NOMO-1 treated with DMSO at 0.1 percent for 48 hours (cell line): ENCODE data around the gene OSBPL10.
A peak's percentile ranks its signal among the peaks of the same experiment; 100 is the strongest.
"Not testable (repeated sequence)": the region's sequence is repeated elsewhere in the genome, so short reads cannot be mapped to it uniquely, and the experiment has no call there.

Source experiments
- DNase-seq: peaks from one replicate; lab custom pipeline; 2025; ENCODE audit not compliant: unreplicated experiment; lab: John Stamatoyannopoulos, UW

OSBPL10 gene

DNA sequence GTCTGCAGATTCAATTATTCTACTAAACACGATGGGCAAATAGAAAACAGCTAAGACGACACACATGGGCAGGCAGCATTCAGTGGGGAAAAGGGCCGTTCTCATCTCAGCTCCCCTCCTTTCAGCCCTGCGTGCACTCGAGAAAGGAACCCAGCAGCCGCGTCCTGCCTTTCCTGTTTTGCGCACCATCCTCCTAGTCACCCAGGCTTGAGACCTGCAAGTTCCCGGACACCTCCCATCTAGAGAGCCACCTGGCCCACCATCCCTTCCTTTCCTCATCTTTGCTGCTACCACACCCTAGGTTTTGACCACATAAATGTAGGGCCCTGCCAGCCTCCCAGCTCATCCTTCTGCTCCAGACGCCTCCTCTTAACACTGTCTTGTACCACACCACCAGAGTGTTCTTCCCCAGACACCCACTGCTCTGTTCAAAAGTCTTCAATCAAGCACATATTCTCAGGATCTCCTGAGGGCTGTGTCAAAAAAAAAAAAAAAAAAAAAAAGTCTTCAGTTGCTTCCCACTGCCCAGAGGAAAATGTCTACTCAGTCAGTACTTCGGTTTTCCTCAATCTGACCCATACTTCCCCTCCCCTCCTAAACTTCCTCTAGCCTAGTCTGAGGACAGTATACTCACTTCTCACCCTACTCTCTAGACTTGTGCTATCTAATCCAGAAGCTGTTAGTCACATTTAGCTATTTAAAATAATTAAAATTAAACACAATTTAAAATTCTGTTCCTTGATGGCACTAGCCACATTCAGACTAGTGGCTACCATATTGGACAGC is 266.4 kb downstream of the OSBPL10 start:
- no peak for DNase-seq

DNA sequence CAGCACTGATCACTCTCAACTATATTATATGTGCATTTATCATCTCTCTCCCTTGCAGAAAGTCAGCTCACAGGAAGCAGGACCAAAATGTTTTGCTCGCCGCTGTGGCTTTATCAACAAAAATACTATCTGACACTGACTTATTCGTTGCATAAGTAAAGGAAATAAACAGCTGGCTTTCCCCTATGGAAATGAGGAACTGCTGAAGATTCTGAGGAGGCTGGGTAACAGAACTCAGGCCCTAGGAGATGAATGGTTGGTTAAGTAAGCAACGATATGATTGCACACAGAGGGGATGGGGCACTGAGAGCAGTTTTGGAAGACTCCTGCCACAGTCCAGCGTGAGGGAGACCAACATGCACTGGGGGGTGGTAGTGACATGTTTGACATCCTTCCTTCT is 267.2 kb downstream of the OSBPL10 start:
- peak; percentile 47 for DNase-seq

DNA sequence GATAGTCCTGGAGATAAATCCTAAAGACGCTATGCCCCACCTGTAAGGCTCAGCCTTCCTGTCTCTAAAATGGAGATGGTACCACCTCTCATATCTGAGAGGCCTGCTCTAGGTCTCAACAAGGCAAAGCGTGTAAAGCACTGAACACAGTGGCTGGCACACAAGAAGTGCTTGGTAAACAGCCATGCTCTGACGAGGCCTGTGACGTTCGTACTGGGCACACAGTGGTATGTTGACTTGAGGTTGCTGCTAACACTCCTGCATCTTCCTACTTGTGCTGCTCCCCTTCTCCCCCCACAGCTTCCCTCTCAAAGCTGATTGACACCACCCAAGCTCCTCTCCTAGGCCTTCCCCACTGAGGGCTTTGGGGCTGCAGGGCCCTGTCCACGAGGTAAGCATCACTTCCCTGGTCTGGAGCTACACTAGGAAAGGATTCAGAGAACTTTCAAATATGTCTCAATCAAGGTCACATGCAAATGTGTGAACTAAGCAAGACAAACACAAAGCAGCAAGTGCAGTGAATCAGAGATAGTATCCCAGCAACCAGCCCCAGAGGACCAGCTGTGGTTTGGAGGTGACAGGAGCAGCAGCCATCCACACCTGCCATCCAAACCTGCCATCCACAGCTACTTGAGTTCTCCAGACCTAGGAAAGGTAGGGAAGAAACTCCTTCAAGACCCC is 270.8 kb downstream of the OSBPL10 start:
- no peak for DNase-seq

DNA sequence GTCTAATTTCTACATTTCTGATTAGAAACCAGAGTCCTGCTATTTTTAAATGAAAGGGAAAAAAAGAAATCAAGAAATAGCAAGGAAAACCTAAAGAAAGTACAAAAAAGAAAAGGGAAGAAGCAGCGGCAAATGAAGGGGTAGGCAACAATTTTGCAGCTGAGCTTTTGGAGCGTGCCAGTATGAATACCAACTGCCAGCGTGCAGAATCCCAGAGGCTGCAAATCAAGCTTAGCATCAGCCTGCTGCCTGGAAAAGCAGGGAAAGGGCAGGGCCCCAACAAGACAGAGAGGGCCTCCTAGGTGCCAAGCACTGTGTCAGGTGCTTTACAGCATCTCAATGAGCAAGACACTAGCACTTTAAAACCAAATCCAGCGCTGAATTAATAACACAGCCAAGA is 271.5 kb downstream of the OSBPL10 start:
- DNase-seq = no peak

DNA sequence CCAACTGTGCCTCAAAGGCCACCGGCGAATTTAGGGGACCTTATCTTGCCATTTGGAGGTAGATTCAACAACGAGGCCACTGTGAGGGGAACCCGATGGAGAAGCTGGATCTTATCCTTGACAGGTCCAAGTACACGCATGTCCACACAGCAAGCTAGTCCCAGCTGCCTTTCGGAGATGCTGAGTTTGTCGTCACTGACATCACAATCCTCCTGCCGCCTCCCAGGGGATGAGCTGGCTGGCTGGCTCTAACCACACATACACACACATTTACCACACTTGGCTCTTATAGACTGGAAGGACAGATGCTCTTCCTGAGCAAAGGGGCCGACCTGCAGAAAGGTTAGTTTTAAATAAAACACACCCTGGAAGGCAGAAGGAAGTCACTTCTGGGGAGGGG is 272.1 kb downstream of the OSBPL10 start:
- no peak for DNase-seq

DNA sequence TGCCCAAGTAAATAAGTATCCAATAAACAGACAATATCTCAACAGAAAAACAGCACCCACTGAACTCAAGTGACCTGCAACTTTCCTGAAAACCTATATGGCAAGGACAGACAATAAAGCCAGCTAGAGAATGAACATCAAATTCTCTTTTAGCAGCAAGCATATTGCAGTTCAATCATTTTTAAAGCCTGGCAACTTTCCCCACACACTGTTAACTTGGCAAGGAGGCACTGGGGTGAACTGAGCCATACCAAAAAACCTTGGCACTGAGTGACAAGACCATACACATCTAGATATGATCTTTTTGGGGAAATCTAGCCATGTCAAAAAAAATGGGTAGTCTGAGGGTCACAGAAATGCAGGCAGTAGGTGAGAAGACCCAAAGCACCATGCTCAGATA is 273.8 kb downstream of the OSBPL10 start:
- no peak for DNase-seq

DNA sequence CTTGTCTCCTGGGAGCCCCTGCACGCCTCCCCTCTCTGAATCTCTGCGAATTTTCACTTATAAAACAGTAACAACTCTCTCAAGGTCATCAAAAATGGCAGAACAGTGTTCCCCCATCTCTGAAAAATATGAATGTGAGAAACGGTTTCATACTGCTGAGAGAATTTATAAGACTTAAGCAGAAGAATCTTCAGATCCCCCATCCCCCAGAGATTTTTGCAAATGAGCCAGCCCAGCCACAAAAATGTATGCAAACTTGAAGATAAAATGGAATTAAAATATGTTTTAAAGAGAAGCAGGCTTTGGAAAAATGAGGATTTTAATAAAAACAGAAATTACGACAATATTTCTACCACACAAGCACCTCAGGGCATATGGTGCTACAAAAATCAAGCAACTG is 275.3 kb downstream of the OSBPL10 start:
- DNase-seq = no peak

DNA sequence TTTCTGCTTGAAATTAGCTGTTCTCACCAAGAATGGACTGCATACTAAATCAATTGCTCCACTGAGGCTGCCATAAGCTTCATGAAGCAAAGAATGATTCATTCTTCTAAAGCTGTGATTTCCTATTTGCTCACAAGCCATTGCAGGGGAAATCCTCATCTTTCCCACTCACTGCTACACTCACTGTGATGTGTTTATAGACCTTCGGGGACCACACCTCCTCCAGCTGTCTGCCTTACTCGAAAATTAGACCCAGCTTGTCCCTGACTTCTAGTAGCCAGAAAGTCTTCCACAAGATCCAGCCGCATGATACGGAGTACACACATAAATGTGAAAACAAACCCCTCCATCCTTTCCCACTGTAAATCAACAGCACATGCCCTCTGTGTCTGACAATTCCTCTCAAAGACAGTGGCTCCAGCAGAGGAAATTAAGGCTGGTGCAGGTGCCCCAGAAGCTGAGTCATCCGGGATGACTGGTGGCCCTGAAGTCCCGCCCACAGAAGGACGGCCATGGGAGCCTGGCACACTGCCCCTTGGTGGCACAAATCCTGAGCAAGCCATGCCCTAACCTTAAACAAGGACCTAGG is 276.4 kb downstream of the OSBPL10 start:
- DNase-seq = no peak

DNA sequence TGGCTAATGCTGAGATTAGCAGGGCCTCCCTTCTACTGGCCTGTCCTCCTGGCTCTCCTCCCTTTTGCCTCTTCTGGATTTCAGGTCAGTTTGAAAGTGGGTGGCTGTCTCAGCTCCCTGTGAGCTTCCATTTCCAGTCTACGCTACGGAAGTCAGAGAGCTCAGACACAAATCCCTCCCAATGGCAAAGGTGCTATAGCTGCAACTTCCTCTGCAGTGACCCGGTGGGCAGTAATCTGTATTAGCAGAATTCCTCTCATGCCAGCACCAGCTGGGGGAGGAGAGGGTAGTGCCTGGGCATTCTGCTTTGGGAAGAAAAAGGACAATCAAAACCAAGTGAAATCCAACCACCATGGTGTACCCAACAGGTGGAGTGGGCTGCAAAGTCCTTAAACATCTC is 276.9 kb downstream of the OSBPL10 start:
- DNase-seq = no peak

DNA sequence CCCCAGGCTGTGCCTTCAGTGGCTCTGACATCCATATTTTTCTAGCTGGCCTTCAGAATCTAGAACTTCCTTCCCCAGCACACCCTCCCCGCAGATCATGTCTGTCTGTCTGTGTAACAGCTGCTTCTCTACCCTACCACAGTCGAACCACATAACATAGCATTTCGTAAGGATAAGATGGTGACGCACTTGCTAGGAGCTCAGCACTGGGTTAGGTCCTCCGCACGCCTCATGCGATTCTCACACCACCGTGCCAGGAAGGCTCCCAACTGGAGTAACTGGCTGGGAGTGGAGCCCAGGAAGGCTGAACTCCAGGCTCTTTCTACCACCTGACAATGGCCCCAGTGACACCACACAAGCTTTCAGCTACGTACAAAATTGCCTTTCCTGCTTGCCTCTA is 279.8 kb downstream of the OSBPL10 start:
- DNase-seq = no peak

DNA sequence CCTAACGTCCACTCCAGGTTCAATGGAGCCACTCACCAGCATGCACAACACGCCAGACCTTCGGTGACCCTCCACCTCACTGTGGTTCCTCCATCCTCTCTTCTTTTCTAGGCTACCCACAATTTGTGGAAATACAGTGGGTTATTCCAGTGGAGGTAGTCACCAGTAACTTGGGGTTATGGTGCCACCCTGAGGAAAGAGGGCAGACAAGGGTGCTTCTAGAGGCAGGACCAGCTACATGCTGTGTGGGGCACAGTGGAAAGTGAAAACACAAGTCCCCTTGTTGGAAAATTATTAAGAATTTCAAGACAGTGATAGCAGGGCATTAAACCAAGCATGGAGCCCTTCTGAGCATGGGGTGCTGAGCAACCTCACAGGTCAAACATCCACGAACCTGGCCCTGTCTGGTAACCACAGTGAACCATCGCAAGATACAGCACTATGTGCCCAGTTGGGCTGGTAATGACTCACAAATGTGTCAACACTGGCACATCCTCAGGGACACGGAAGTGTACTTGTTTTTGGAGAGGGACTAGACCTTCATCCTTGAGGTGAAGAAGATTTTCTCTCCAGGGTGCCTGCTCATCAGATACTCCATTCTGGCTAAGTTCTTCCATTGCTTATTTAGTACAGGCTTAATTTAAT is 281.6 kb downstream of the OSBPL10 start:
- no peak for DNase-seq

DNA sequence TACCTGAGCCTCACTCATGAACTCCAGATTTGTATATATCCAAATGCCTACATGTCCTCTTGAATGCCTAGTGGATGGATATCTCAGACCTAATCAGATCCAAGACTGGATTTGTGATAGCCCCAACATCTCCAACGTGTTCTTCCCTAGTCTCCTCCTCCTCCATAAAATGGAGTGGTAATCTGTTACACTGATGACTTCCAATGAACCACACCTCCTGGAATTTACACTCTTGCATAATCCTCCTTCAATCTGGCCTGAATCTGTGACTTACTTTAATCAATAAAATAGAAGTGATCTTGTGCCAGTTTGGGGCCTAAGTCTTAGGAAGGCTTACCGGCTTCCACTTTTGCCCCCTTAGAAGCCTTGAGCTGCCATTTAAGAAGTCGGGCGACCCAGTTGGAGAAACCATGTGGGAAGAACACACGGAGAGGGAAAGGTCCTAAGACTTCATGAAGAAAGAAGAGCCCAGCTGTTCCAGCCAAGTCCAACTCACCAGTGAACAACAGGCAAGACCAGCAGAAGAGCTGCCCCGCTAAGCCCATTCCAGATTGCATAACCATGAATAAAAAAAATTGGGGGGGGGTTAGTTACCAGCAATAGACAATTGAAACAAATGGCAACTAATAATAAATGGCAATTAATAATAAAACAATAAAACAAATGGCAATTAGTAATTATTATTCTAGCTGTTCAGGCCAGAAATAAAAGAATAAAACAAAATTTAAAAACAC is 284.1 kb downstream of the OSBPL10 start:
- DNase-seq = no peak

DNA sequence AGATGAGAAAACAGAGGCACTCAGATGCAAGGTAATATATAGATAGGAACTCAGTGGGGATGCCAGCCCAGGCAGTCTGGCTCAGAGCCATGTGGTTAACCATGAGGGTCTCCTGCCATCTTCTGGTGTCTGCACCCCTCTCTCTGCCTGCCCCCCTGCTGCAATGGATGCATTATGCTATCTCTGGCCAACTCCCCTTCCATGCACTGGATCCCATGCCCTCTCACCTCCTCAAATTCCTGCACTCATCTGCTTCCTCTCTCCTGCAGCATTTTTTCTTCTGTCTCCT is 285.1 kb downstream of the OSBPL10 start:
- DNase-seq = no peak

DNA sequence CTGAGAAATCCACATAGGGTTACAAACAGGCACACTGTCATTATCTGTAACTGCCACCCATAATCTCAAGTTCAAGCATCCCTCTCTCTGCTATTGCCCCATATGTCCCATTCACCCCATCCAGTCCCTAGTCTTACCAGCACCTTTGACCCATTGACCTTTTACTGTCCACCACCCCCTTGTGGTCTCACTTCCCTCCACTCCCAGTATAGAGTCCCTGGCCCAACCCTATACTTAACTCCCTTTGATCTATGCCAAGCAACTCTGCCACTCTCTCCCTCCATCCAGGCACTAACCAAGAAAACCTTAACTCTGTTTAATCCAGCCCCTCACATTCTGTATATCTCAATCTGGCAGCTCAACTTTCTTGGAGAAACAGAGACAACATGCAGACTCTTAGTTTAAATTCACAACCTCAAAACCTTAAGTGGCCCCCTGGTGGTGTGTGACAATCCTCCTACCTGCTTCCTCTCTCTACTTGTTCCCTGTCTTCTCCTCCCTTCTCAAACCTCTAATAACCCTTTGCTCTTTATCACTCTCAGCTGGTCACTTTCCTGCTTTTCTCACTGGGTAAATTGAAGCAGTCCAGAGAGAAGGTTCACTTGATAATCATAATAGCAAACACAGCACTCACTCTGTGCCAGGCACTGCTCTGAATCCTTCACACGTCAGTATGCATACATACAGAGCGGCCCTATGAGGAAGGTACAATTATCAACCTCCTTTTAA is 285.6 kb downstream of the OSBPL10 start:
- no peak for DNase-seq

DNA sequence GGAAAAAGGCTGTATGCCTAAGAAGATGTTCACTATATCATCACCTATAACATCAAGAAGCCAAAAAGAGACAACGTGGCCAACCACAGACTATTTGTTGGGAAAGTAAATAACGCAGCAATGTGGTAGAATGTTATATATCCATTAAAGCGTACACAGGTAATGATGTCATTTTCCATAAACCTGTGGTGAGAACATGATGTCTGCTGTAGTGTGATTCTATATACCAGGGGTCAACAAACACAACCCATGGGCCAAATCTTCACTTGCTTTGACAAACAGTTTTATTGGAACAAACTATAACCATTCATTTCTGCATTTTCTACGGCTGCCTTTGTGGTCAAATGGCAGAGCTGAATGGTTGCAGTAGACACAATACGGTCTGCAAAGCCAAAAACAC is 287.7 kb downstream of the OSBPL10 start:
- DNase-seq = no peak

DNA sequence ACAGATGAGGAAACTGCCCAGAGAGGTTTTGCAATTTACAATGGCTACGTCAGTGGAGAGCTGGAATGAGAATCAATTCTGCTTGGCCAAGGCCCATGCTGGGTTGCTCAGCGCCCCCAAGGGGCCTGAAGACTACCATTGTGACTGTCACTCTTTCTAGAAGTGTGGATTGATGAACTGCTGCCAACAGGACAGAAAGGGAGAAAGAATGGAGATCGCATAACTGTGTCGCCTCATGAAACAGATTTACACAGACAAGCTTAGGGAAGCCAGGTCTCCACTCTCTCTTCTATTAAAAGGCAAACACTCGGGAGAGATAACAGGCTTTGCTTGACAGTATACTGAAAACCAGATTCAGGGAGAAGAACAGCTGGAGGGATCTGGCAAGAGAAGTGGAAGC is 288.3 kb downstream of the OSBPL10 start:
- DNase-seq = no peak

DNA sequence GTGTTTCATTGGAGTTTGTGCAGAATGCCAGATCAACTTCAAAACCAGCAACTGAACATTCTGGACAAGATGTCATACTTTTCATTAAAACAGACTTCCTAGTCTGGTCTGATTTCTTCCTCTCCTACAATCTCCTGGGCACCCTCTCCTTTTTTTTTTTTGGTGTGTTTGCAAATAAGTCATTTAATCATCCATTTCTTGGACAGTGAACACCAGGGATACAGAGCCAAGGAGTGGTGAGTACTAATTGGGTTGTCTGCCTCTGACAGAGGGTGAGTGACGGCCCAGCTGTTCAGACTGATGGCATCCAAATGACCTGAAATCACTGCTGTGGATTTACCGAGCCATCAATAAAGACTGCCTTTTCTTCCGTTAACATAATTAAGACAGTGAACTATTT is 290.3 kb downstream of the OSBPL10 start:
- no peak for DNase-seq

DNA sequence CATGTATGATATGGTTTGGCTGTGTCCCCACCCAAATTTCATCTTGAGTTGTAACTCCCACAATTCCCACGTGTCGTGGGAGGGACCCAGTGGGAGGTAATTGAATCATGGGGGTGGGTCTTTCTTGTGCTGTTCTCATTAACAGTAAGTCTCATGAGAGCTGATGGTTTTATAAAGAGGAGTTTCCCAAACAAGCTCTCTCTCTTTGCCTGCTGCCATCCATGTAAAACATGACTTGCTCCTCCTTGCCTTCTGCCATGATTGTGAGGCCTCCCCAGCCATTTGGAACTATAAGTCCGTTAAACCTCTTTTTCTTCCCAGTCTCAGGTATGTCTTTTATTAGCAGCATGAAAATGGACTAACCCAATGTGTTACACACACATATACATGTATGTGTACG is 291.5 kb downstream of the OSBPL10 start:
- not testable (repeated sequence) for DNase-seq

DNA sequence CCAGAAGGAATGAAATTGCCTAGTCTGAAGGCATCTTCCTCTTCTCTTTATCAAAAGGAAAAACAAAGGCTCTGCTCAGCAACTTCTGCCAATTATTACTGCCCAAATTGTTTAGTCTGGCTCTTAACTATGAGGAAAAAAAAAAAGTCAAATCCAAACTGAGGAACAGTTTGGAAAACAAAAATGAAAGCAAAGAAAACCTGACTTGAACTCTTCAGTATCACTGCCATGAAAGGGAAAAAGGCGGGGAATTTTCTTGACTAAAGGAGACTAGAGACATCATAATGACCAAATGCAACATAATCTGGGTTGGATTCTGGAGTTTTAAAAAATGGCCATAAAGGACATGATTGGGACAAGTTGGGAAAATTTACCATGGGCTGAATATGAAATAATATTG is 292.1 kb downstream of the OSBPL10 start:
- DNase-seq = no peak

DNA sequence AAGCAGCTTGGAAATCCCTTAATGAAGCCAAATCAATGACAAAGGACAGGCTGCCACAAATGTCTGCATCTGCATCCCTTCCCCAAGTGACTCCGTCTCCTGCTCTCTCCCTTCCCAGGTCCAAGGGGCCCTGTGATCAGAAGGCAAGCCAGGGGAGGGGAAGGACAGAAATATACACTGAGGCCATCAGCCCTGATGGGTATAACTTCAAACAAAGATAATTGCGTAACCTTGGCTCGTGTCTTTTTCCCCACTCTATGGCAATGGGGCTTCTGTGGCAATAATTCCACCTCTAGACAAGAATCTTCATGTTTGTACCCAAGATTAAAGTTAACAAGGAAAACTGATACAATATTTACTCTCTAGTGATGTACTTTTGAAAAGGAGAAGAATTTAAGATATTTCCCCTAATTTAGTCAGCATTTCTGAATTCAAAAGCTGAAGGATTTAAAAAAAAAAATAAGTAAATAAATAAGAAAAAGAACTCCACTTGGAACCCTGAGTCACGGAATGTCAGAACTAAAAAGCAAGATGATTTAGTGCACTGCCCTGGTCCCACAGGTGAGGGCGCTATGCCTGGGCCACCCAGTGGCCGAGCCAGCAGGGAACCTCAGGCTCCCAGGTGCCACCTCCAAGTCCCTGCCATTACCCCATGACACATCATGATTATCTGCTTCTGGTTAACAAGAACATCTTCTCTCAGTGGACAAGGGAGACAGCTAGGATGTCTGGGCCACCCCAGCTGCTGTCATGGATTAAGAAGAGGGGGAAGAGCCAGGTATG is 293.9 kb downstream of the OSBPL10 start:
- no peak for DNase-seq
